Astrocyte (in vitro differentiated cells and primary cell): ENCODE data around the gene ADGRD1.

Source experiments
- CTCF ChIP-seq: IDR thresholded peaks from 2 replicates; pipeline ENCODE4 v1.5.1; 2011; ENCODE audit warnings: low read depth, mild to moderate bottlenecking, inconsistent platforms, low read length, moderate library complexity; ENCODE audit not compliant: insufficient read depth
- EZH2 ChIP-seq: IDR thresholded peaks from 2 replicates; pipeline ENCODE4 v1.6.1; 2012; ENCODE audit warnings: mild to moderate bottlenecking, low read length, inconsistent platforms; ENCODE audit not compliant: insufficient read depth

DNA sequence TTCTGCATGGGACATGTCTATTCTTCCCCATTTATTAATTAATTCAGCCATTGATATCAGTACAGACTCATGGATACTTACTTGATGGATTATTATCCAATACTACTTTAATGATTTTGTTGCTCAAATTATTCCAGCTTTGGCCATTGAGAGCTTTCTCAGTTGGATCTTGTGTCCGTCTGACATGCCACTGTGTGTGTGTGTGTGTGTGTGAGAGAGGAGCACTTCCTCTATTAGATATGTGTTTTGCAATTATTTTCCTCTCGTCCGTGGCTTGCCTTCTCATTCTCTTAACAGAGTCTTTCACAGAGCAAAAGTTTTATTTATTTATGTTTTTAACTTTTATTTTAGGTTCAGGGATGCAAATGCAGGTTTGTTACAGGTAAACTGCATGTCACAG is 194.2 kb downstream of the ADGRD1 start:
- TF ChIP-seq CTCF (no peak), EZH2 (no peak)
